WERI-Rb-1 (cell line): ENCODE results near the gene BTBD18.

Experiments
- DNase-seq: peaks from one replicate; pipeline ENCODE4 v3.0.0-alpha.2; 2020
- H3K27ac ChIP-seq: fragments of 250-450 bp; sonication (Bioruptor Pico); 2 replicates; pipeline ENCODE4 v1.5.1; 2020; ENCODE audit warnings: mild to moderate bottlenecking, moderate library complexity
- H3K27me3 ChIP-seq: fragments of 250-450 bp; sonication (Bioruptor Pico); 2 replicates; pipeline ENCODE4 v1.5.1; 2021; ENCODE audit warnings: mild to moderate bottlenecking, low read depth, moderate library complexity; ENCODE audit not compliant: insufficient read depth, severe bottlenecking
- H3K36me3 ChIP-seq: fragments of 250-450 bp; sonication (Bioruptor Pico); 2 replicates; pipeline ENCODE4 v1.5.1; 2020; ENCODE audit warnings: mild to moderate bottlenecking, moderate library complexity
- H3K4me3 ChIP-seq: 2 replicates; pipeline ENCODE4 v1.5.1; 2011; ENCODE audit warnings: low read depth, mild to moderate bottlenecking, control low read depth, low read length
- H3K9me3 ChIP-seq: fragments of 250-450 bp; sonication (Bioruptor Pico); 2 replicates; pipeline ENCODE4 v1.5.1; 2021; ENCODE audit warnings: mild to moderate bottlenecking, moderate library complexity; ENCODE audit not compliant: severe bottlenecking
- CTCF ChIP-seq: IDR thresholded peaks from 2 replicates; pipeline ENCODE4 v1.5.1; 2011; ENCODE audit warnings: low read depth, mild to moderate bottlenecking, control low read depth, inconsistent platforms, low read length

Gene BTBD18

DNA sequence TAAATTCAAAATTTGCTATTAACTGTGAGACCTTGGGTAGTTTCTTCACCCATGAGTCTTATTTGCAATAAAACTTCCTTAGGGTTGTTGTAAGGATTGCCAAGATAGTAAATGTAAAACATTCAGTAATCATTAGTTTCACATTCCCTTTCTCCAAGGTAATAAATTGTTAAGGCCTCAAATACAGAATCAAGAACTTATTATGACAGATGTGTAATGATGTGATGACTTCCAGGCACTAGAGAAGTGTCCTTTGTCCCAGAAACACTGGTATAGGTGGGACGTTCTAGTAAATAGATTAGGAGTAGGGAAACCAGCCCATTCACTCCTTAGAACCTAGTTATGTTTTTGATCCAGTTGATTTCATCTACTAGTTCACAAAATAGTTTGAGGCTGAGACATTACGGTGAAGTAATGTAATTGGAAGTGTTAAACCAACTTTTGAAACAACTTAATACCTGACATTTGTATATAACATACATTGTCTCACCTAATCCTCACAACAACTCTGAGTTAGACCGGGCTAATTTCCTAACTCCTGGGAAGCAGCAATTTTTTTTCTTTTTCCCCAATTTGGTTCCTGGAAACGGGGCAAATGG lies 35.5 kb upstream of the BTBD18 start:
- H3K9me3 ChIP-seq = no peaks in the 10 kb centered on the region
- H3K36me3 ChIP-seq = no peaks in the 10 kb centered on the region
- no peak overlapping the region for H3K27ac ChIP-seq
- H3K4me3 ChIP-seq = no peak overlapping the region
- DNase-seq = no peak
- TF ChIP-seq CTCF = no peak
- no peaks in the 10 kb centered on the region for H3K27me3 ChIP-seq

- no peak for DNase-seq
- H3K27ac ChIP-seq = no peak overlapping the region
- no peak for TF ChIP-seq CTCF
- no peak overlapping the region for H3K4me3 ChIP-seq
- H3K9me3 ChIP-seq = no peaks in the 10 kb centered on the region
- H3K36me3 ChIP-seq = no peaks in the 10 kb centered on the region
- H3K27me3 ChIP-seq = no peaks in the 10 kb centered on the region
Observed at GRCh38 chr11:57786436-57786835, 34.8 kb upstream of the BTBD18 start.

DNA sequence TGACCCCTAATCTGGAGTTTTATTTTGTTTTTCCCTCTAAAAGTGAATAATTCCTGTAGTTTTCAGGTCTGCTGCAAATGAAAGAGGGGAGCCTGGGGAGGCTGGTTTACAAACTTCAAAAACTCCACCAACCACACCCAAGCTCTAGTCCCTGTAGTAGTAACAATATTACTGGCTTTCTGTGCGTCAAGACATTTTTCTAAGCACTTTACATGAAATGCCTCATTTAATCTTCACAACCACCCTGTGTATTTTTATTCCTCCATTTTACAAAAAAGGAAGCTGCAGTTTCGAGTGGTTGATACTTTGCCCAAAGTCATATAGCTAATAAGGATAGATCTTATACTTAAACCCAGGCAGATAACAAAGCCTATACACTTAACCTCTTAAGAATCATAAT lies 33.5 kb upstream of the BTBD18 start:
- H3K27me3 ChIP-seq = no peaks in the 10 kb centered on the region
- DNase-seq = no peak
- H3K9me3 ChIP-seq = no peaks in the 10 kb centered on the region
- no peak for TF ChIP-seq CTCF
- H3K36me3 ChIP-seq = no peaks in the 10 kb centered on the region
- no peak overlapping the region for H3K27ac ChIP-seq
- no peak overlapping the region for H3K4me3 ChIP-seq

DNA sequence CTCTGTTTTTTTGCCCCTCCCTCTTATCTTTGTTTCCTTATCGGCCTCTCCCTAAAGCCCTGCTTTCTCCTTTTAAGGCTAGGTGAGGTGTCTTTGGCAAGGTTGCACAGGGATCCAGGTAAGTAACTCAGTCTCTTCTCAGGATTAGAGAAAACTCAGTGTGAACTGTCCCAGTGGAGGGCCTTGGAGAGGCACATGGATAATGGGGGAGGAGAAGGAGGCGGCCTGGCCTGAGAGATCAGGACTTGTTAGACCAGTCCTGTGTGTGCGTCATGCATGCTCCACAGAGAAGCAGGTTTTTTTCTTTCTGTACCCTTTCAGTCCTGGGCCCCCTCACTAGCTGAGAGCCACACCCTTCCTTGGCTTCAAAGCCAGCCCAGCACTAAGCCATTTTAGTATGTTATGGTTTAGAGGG lies 29.9 kb upstream of the BTBD18 start:
- H3K27ac ChIP-seq = no peak overlapping the region
- H3K4me3 ChIP-seq = no peak overlapping the region
- TF ChIP-seq CTCF = no peak

DNA sequence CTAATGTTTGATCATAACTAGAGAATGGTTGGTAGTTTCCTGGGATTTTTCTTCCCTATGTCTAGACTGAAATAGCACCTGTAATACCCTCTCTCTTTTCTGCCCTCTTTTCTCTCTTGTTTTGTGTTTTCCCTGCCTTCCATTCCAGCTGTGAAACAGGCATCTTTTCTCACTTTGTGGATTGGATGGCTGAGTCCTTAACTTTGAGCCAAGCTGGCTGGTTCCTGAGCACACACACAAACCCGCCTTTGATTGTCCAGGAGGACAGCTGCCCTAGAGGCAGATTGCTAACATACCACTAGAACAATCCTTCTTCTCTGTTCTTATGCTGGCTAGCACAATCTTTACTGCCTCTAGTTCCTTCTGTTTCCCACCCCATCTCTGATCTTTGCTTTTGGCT lies 27.7 kb upstream of the BTBD18 start:
- DNase-seq = no peak
- no peak for TF ChIP-seq CTCF
- no peaks in the 10 kb centered on the region for H3K36me3 ChIP-seq
- no peaks in the 10 kb centered on the region for H3K9me3 ChIP-seq
- H3K27me3 ChIP-seq = no peaks in the 10 kb centered on the region
- H3K4me3 ChIP-seq = no peak overlapping the region
- H3K27ac ChIP-seq = no peak overlapping the region

More for the DNA sequence above, 29.9 kb upstream of the BTBD18 start:
- DNase-seq = no peak
- H3K9me3 ChIP-seq = no peaks in the 10 kb centered on the region
- no peaks in the 10 kb centered on the region for H3K27me3 ChIP-seq
- H3K36me3 ChIP-seq = no peaks in the 10 kb centered on the region
